HG02610 (cell line): Measurements from ENCODE around the gene SLC5A2.

Experiments
- ATAC-seq: cut with Tn5 transposase; IDR thresholded peaks from one replicate; pipeline ENCODE4 v1.9.1; 2021; ENCODE audit warnings: mild to moderate bottlenecking, moderate library complexity; ENCODE audit not compliant: unreplicated experiment

Gene SLC5A2

DNA sequence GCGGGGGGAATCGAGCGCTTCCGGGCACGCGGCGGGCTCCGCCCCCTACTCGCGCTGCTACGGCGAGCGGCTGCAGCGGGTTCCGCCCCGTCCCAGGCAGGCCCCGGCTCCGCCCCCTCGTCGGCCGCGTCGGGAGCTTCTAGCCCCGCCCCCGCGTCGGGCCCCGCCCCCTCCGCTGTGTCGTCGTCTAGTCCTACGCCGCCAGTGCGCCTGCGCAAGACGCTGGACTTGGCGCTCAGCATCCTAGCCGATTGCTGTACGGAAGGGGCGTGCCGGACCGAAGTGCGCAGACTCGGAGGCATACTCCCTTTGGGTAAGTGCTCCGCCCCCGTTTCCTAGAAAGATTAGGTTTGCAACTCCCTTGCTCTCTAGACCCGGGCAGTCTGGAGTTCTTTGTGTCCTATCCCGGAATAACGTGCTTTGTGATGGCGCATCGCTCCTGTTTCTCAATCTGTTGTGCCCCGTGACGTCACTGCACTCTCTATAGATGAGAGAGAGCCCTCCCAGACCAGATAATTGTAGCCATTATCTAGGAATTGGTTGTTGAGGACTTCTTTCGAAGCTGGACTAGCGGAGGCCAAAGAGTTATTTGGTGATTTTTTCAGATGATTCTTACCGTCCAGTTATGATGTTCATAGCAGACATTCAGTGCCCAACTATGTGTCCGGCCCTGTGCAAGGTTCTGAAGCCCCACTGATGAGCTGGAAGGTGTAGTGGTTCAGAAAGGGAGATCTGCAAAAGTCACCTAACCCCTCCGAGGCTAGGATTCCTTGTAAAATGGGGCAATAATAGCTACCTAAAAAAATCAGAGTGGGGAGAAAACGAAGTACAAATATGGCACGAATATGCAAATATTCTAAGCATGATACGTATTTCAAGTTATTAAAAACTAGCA, 23.0 kb upstream of the SLC5A2 start:
- ATAC-seq = peak; percentile 68

- ATAC-seq = no peak
Observed at GRCh38 chr16:31460582-31461002, 22.3 kb upstream of the SLC5A2 start.

DNA sequence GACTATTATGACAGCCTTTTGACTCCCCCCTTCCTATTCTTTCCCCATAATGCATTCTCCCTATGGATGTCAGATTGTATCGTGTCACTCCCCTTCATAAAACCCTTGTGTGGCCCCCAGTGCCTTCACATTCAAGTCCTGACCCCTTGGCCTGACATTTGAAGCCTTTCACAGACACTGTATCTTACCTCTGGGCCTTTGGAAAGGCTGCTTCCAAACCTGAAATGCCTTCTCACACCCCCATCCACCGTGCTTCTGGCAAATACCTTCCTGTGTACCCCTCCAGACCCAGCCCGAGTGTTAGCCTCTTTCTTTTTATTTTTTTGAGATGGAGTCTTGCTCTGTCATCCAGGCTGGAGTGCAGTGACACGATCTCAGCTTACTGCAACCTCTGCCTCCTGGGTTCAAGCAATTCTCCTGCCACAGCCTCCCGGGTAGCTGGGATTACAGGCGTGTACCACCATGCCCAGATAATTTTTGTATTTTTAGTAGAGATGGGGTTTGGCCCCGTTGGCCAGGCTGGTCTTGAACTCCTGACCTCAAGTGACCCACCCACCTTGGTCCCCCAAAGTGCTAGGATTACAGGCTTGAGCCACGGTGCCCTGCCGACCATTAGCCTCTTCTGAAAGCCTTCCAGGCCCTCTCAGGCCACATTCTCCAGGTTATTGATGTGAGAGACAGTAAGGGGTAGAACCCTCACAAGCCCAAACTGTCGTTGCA, 21.6 kb upstream of the SLC5A2 start:
- no peak for ATAC-seq

DNA sequence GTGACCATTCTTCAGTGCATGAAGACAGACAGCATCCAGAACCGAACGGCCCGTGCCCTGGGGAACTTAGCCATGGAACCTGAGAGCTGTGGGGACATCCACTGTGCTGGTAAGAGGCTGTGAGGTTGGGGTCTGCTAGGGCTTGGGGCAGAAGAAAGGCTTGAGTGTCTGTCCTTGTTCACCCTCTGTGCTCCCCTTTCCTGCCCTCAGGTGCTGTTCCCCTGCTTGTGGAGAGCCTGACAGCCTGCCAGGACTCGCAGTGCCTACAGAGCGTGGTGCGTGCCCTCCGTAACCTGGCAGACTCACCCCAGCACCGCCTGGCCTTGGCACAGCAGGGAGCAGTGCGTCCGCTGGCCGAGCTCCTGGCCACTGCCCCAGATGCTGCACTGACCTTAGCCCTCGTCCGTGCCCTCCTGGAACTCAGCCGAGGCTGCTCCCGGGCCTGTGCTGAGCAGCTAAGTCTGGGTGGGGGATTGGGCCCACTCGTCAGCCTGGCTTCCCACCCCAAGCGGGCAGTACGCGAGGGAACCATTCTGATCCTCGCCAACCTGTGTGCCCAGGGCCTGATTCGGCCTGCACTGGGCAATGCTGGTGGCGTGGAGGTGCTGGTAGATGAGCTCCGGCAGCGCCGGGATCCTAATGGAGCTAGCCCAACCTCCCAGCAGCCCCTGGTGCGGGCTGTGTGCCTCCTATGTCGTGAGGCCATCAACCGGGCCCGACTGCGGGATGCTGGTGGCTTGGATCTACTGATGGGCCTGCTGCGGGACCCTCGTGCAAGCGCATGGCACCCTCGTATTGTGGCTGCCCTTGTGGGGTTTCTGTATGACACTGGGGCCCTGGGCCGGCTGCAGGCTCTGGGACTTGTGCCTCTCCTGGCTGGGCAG, 20.8 kb upstream of the SLC5A2 start:
- no peak for ATAC-seq

DNA sequence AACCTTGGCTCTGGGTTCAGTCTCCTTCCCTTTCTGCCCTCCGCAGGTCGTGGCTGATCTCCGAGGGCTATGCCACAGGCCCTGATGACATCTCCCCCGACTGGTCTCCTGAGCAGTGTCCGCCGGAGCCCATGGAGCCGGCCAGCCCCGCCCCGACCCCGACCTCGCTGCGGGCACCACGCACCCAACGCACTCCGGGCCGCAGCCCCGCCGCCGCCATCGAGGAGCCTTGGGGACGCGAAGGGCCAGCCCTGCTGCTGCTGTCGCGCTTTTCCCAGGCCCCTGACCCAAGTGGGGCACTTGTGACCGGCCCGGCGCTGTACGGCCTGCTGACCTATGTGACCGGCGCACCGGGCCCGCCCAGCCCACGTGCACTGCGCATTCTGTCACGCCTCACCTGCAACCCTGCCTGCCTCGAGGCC, 18.6 kb upstream of the SLC5A2 start:
- ATAC-seq = no peak

GRCh38 chr16:31464781-31465260, 18.1 kb upstream of the SLC5A2 start:
- ATAC-seq = no peak

DNA sequence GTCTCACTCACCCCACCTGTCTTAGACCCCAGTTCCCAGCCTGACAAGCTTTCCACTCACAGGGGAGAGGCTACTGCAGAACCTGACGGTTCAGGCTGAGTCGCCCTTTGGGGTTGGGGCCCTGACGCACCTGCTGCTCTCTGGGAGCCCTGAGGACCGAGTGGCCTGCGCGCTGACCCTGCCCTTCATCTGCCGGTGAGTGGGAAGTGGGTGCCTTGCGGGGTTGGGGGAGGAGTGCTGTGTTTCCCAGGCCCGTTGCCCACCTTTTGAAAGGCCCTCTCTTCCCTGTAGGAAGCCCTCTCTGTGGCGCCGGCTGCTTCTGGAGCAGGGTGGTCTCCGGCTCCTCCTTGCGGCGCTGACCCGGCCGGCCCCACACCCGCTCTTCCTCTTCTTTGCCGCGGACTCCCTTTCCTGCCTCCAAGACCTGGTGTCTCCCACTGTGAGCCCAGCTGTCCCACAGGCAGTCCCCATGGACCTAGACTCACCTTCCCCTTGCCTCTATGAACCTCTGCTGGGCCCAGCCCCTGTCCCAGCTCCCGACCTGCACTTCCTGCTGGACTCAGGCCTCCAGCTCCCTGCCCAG, 17.0 kb upstream of the SLC5A2 start:
- ATAC-seq = no peak

- ATAC-seq = no peak
Observed at GRCh38 chr16:31466381-31466841, 16.5 kb upstream of the SLC5A2 start.

GRCh38 chr16:31467151-31467773, 15.7 kb upstream of the SLC5A2 start:
- ATAC-seq = peak; percentile 49

DNA sequence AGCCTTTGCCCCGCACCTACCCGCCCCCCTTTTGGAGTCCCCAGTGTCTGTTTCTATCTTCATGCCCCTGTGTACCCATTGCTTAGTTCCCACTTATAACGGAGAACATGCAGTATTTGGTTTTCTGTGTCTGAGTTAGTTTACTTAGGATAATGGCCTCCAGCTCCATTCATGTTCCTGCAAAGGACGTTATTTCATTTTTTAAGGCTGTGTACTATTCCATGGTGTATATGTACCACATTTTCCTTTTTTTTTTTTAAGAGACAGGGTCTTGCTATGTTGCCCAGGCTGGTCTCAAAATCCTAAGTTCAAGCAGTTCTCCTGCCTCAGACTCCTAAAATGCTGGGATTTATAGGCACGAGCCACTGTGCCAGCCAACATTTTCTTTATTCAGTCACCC, 15.1 kb upstream of the SLC5A2 start:
- ATAC-seq = no peak

DNA sequence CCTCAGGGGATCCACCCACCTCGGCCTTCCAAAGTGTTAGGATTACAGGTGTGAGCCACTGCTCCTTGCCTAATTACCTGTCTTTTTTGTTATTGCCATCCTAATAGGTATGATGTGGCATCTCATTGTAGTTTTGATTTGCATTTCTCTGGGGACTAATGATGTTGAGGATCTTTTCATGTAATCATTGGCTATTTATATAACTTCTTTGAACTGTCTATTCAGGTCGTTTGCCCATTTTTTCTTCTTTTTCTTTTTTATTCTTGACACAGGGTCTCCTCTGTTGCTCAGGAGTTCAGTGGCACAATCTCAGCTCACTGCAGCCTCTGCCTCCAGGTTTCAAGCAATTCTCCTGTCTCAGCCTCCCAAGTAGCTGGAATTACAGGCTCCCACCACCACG, 12.3 kb upstream of the SLC5A2 start:
- no peak for ATAC-seq

DNA sequence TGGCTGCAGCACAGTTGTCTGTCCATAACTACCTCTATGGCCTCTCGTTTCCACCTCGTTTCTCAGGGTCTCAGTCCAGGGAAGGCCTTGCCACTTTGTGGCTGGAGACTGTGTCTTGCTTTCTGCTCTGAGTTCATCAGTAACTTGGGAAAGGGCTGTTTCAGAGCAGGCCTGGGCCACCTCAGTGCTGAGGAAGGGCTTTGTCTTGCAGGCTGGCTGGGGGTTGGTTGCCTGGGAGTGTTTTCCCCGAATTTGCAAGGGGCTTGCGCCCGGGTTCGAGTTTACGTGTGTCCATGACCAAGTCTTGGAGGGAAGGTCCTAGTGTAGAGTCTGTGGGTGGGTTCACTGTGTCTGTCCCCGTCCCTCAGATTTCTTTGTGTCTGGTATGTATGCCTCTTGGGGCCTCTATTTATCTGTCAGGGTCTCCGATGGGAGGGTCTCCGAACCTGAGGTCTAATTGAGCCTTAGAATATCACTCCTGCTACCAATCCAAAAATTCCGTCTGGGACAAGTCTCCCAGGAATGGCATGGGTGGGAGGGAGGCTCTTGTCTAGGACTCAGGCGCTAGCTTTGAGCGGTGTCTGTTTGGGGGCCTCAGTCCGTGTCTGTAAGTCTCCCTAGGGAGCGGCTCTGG, 11.6 kb upstream of the SLC5A2 start:
- no peak for ATAC-seq

GRCh38 chr16:31471875-31472708, 10.8 kb upstream of the SLC5A2 start, which contains the start of gene TGFB1I1:
TSS of gene TGFB1I1 (plus strand) at chr16:31472152. CDS start at chr16:31472189, 37 bp downstream.
- ATAC-seq = no peak

DNA sequence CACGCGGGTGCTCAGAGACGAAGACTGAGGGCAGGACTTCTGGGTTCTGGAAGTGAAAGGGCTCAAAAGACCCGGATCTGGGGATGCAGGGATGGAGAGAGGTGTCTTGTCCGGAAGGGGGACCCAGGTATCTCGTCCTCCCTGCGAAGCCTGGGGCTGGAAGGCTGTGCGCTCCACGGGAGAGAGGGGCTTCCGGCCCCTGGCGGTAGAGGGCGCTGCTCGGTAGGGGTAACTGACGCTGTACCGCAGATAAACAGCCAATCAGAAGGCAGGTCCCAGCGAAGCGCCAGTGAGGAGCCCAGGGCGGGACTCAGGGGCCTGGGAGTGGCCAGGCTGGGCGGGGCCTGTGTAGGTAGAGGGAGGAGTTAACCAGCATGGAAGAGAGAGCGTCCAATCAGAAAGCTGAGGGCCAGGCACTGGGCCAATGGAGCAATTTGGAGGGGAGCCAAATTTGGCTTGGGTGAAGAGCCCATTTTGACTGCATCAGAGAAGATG, 10.2 kb upstream of the SLC5A2 start:
- ATAC-seq = no peak

DNA sequence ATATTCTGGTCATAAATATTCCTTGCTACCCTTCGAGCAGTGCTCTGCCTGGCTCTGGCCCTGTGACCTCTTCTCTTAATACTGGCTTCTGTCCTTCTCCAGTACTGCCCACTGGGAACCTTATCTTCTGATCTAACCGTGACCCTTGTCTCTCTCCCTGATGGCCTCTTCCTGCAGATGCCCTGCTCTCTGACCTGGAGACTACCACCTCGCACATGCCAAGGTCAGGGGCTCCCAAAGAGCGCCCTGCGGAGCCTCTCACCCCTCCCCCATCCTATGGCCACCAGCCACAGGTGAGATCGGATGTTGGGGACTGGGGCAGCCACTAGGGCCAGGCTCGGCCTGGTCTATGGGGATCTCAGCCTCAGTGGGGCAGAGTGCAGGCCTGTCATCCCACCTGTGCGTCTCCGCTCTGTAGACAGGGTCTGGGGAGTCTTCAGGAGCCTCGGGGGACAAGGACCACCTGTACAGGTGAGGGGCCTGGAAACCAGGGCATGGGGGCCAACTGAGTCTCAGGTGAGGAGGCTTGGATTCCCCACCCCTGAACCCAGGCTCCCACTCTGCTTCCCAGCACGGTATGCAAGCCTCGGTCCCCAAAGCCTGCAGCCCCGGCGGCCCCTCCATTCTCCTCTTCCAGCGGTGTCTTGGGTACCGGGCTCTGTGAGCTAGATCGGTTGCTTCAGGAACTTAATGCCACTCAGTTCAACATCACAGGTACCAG, 9.5 kb upstream of the SLC5A2 start:
- ATAC-seq = no peak

DNA sequence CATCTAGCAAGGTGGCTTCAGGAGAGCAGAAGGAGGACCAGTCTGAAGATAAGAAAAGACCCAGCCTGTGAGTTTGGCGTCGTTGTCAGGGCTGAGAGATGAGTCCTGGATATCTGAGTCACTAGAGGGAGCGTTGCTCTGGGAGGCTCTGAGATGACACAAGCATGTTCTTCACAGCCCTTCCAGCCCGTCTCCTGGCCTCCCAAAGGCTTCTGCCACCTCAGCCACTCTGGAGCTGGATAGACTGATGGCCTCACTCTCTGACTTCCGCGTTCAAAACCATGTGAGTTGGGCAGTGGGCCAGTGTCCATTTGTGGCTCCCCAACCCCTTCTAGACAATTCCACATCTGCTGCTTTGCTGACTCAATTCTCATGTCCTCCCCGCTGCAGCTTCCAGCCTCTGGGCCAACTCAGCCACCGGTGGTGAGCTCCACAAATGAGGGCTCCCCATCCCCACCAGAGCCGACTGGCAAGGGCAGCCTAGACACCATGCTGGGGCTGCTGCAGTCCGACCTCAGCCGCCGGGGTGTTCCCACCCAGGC, 8.7 kb upstream of the SLC5A2 start:
- no peak for ATAC-seq
